IPS-18c (cell line): ENCODE data around the gene CARMIL3.

Experiments
- H3K4me3 ChIP-seq: 2 replicates; pipeline ENCODE4 v1.7.0; 2013; ENCODE audit warnings: low read depth, mild to moderate bottlenecking, low read length, moderate library complexity; ENCODE audit not compliant: insufficient read depth
- H3K9me3 ChIP-seq: one replicate; pipeline ENCODE4 v1.6.1; 2013; ENCODE audit warnings: mild to moderate bottlenecking, low read length, moderate library complexity; ENCODE audit not compliant: control insufficient read depth, insufficient read depth

The CARMIL3 gene

GRCh38 chr14:24115422-24116127 is 63.8 kb downstream of the CARMIL3 start:
- Histone ChIP-seq H3K9me3 (no peaks in the 10 kb centered on the region), H3K4me3 (peak overlapping the region; percentile 98)

GRCh38 chr14:24116128-24116814 is 64.5 kb downstream of the CARMIL3 start:
- Histone ChIP-seq H3K9me3 (no peaks in the 10 kb centered on the region), H3K4me3 (0 out of 2 replicates have a peak overlapping the region, but pooled peaks have one; percentile 21)

GRCh38 chr14:24117179-24117578 is 65.4 kb downstream of the CARMIL3 start:
- Histone ChIP-seq H3K9me3 (no peaks in the 10 kb centered on the region), H3K4me3 (no peak overlapping the region)
